Gastroesophageal sphincter (tissue), 4 donors: ENCODE measurements around the gene ANKS1B. TPM values are rescaled to one million over a fixed set of nuclear protein-coding genes. Genes with fewer than 3 reads are reported as not detected.

ENCODE experiments used
- ATAC-seq: fragments of 150-250 bp; one replicate; pipeline ENCODE4 v1.9.1; 2016; ENCODE audit warnings: mild to moderate bottlenecking, moderate library complexity
- H3K27ac ChIP-seq, 4 donors: fragments of 200-600 bp; sonication (generic) in 3 of 4; 1 replicate in 3 of 4; 2 replicates in 1 of 4; pipeline ENCODE4 v1.5.1; 2016 to 2019
- H3K27me3 ChIP-seq: fragments of 200-600 bp; sonication (generic); one replicate; pipeline ENCODE4 v1.5.1; 2019
- H3K36me3 ChIP-seq, 2 donors: fragments of 200-600 bp; sonication (generic); one replicate each; pipeline ENCODE4 v1.5.1; 2019; ENCODE audit warnings: control low read depth in 1 of 2
- H3K4me1 ChIP-seq, 3 donors: fragments of 200-600 bp; sonication (generic); 1 replicate in 2 of 3; 2 replicates in 1 of 3; pipeline ENCODE4 v1.5.1; 2016 to 2019; ENCODE audit warnings: control low read depth in 2 of 3
- H3K4me3 ChIP-seq, 2 donors: fragments of 200-600 bp; sonication (generic); one replicate each; pipeline ENCODE4 v1.5.1; 2019; ENCODE audit warnings: mild to moderate bottlenecking in 1 of 2, moderate library complexity in 1 of 2
- H3K9me3 ChIP-seq, 3 donors: fragments of 200-600 bp; sonication (generic); one replicate each; pipeline ENCODE4 v1.5.1; 2017 to 2019; ENCODE audit warnings: control low read depth in 2 of 3
- CTCF ChIP-seq, 4 experiments: fragments of 200-600 bp in 2 of 4; fragments of 450-650 bp in 2 of 4; sonication (generic) in 1 of 4; IDR thresholded peaks; one replicate each; pipeline ENCODE4 v1.5.1; 2017 to 2019; ENCODE audit warnings: antibody characterized with exemption in 4 of 4, mild to moderate bottlenecking in 2 of 4, moderate library complexity in 2 of 4
- EP300 ChIP-seq: sonication (generic); formaldehyde crosslinking; IDR thresholded peaks from one replicate; pipeline ENCODE4 v1.6.1; 2017; ENCODE audit warnings: antibody characterized with exemption, mild to moderate bottlenecking
- POLR2A ChIP-seq, 2 donors: fragments of 450-650 bp; IDR thresholded peaks; one replicate each; pipeline ENCODE4 v1.6.1; 2017; ENCODE audit warnings: antibody characterized with exemption in 2 of 2, mild to moderate bottlenecking in 2 of 2, moderate library complexity in 1 of 2
- POLR2AphosphoS5 ChIP-seq: sonication (generic); formaldehyde crosslinking; IDR thresholded peaks from one replicate; pipeline ENCODE4 v1.6.1; 2017; ENCODE audit warnings: antibody characterized with exemption
- WGBS, 2 donors: methylation state at CpG; one replicate each; pipeline ENCODE4 v1.1.5; 2018; ENCODE audit warnings: low coverage in 1 of 2; 5-methylcytosine and 5-hydroxymethylcytosine counted together
- total RNA-seq, 4 donors: library from RNA; depleted of rRNA; stranded (reverse); fragments of >200 nt; gene quantifications; one replicate each; pipeline ENCODE4 v1.1.0, GENCODE V29; 2016

The ANKS1B gene
- total RNA-seq, 4 donors from 2014 or later, result 9.9 to 31.1 (median 21.4) TPM

GRCh38 chr12:99454539-99455172, 530.1 kb downstream of the ANKS1B start:
- 78 to 83% methylated on average over 2 of the region's 2 CpGs for WGBS, 2 donors
- peaks cover 0 to 13% (median 0%) of the 10 kb centered on the region in 3 donors for H3K9me3 ChIP-seq
- H3K4me3 ChIP-seq, result no peak overlapping the region
- peaks cover 0 to 27% (median 0%) of the 10 kb centered on the region in 3 donors for H3K4me1 ChIP-seq
- H3K27me3 ChIP-seq, result no peaks in the 10 kb centered on the region
- H3K27ac ChIP-seq, result no peak overlapping the region
- TF ChIP-seq CTCF (IDR thresholded peaks at IDR 0.05) (no peak), EP300 (no peak), POLR2AphosphoS5 (no peak), POLR2A (IDR thresholded peaks at IDR 0.05) (no peak)
- ATAC-seq, result no peak
- H3K36me3 ChIP-seq, result no peaks in the 10 kb centered on the region

DNA sequence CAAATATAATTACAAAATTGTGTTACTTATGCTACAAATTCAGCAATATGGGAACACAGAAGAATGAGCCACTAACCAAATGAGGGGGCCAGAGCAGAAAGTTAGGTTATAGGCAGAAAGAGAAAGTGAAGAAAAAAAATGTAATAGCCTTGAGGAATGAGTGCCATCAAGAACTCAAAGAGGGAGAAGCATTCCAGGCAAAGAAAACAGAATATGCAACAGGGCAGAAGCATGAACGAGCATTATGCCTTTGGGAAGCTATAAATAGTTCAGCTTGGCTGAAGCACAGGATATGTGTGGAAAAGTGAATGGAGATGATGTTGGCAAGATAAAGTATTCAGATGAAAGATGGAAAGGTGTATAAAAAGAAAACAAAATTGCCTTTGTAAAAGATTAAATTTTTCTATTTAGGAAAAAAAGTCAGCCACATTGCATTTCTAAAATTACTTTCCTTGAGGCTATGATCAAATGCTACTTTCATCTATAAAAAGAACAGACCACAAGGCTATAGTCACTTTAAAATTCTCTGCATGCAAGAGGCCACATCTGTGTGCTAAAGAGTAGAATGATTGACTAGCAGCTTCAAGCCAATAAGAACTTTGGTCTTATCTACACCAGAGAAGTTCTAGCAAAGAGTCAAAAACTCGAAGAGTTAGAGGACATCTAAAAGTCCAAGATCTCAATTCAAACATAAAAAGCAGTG, 530.7 kb downstream of the ANKS1B start:
- peak overlapping the region in 1 of 4 donors; percentile 13 for H3K27ac ChIP-seq
- 24 to 30% methylated on average over 2 of the region's 2 CpGs for WGBS, 2 donors
- ATAC-seq, result no peak

GRCh38 chr12:99450036-99450630, 534.6 kb downstream of the ANKS1B start:
- ATAC-seq, result no peak
- Histone ChIP-seq H3K4me1 (peaks cover 0 to 27% (median 0%) of the 10 kb centered on the region in 3 donors), H3K27ac (peak overlapping the region in 1 of 4 donors; percentile 24), H3K27me3 (no peaks in the 10 kb centered on the region), H3K4me3 (no peak overlapping the region), H3K36me3 (no peaks in the 10 kb centered on the region), H3K9me3 (no peaks in the 10 kb centered on the region)
- TF ChIP-seq CTCF (IDR thresholded peaks at IDR 0.05) (no peak), EP300 (no peak), POLR2A (IDR thresholded peaks at IDR 0.05) (no peak), POLR2AphosphoS5 (no peak)
- WGBS, 2 donors, result 22 to 29% methylated on average over 4 of the region's 4 CpGs

More for the DNA sequence above, 530.7 kb downstream of the ANKS1B start:
- H3K4me1 ChIP-seq, result peaks cover 0 to 27% (median 0%) of the 10 kb centered on the region in 3 donors
- no peaks in the 10 kb centered on the region for H3K36me3 ChIP-seq
- no peaks in the 10 kb centered on the region for H3K27me3 ChIP-seq
- TF ChIP-seq POLR2A (IDR thresholded peaks at IDR 0.05) (no peak), POLR2AphosphoS5 (no peak), EP300 (no peak), CTCF (IDR thresholded peaks at IDR 0.05) (no peak)
- peaks cover 0 to 6% (median 0%) of the 10 kb centered on the region in 3 donors for H3K9me3 ChIP-seq
- H3K4me3 ChIP-seq, result no peak overlapping the region

GRCh38 chr12:99444859-99445316, 539.8 kb downstream of the ANKS1B start:
- H3K4me3 ChIP-seq, result no peak overlapping the region
- no peak overlapping the region for H3K27ac ChIP-seq
- no peaks in the 10 kb centered on the region for H3K27me3 ChIP-seq
- H3K9me3 ChIP-seq, result no peaks in the 10 kb centered on the region
- no peak for TF ChIP-seq POLR2A (IDR thresholded peaks at IDR 0.05)
- TF ChIP-seq POLR2AphosphoS5, result no peak
- TF ChIP-seq CTCF (IDR thresholded peaks at IDR 0.05), result no peak
- no peak for TF ChIP-seq EP300
- peaks cover 0 to 2% (median 0%) of the 10 kb centered on the region in 3 donors for H3K4me1 ChIP-seq
- no peaks in the 10 kb centered on the region for H3K36me3 ChIP-seq
- no peak for ATAC-seq
